OCI-LY1 (cell line): Measurements from ENCODE around the gene SLC17A4.

ENCODE experiments used
- H2AFZ ChIP-seq: fragments of 200-600 bp; sonication (generic), shearing (Covaris generic); 2 replicates; pipeline ENCODE4 v1.6.0; 2014; ENCODE audit warnings: antibody characterized with exemption, mild to moderate bottlenecking, low read length
- H3F3A ChIP-seq: fragments of 200-600 bp; sonication (generic), shearing (Covaris generic); 2 replicates; pipeline ENCODE4 v1.6.0; 2014; ENCODE audit warnings: mild to moderate bottlenecking, antibody characterized with exemption, low read length, moderate library complexity; ENCODE audit not compliant: insufficient read depth
- H3K27ac ChIP-seq: fragments of 200-600 bp; sonication (generic); 2 replicates; pipeline ENCODE4 v1.5.1; 2014; ENCODE audit warnings: low read length, mixed run types, mild to moderate bottlenecking, low read depth; ENCODE audit not compliant: poor library complexity, severe bottlenecking
- H3K27me3 ChIP-seq: fragments of 200-600 bp; sonication (generic); 2 replicates; pipeline ENCODE4 v1.6.0; 2014; ENCODE audit warnings: antibody characterized with exemption, mild to moderate bottlenecking, low read length, moderate library complexity; ENCODE audit not compliant: insufficient read depth
- H3K36me3 ChIP-seq: fragments of 200-600 bp; sonication (generic); 2 replicates; pipeline ENCODE4 v1.6.1; 2014; ENCODE audit warnings: mild to moderate bottlenecking, antibody characterized with exemption, low read length, moderate library complexity, mixed read lengths; ENCODE audit not compliant: insufficient read depth
- H3K4me1 ChIP-seq: fragments of 200-600 bp; sonication (generic); 2 replicates; pipeline ENCODE4 v1.5.1; 2014; ENCODE audit warnings: mild to moderate bottlenecking, low read length, moderate library complexity; ENCODE audit not compliant: insufficient read depth, severe bottlenecking
- H3K4me2 ChIP-seq: fragments of 200-600 bp; sonication (generic), shearing (Covaris generic); 2 replicates; pipeline ENCODE4 v1.6.1; 2014; ENCODE audit warnings: low read length
- H3K4me3 ChIP-seq: fragments of 200-600 bp; sonication (generic); 2 replicates; pipeline ENCODE4 v1.5.1; 2014; ENCODE audit warnings: low read length, low read depth, mild to moderate bottlenecking, mixed read lengths; ENCODE audit not compliant: poor library complexity, severe bottlenecking
- H3K79me2 ChIP-seq: fragments of 200-600 bp; shearing (Covaris generic); 2 replicates; pipeline ENCODE4 v1.6.1; 2016; ENCODE audit warnings: mixed run types, low read length, mixed read lengths; ENCODE audit not compliant: insufficient read depth
- H3K9ac ChIP-seq: fragments of 200-600 bp; sonication (generic), shearing (Covaris generic); 2 replicates; pipeline ENCODE4 v1.6.1; 2014; ENCODE audit warnings: mild to moderate bottlenecking, low read length, mixed read lengths
- H3K9me2 ChIP-seq: fragments of 200-600 bp; sonication (generic), shearing (Covaris generic); 2 replicates; pipeline ENCODE4 v1.6.1; 2014; ENCODE audit warnings: low read depth, mild to moderate bottlenecking, low read length, mixed read lengths
- H3K9me3 ChIP-seq: fragments of 200-600 bp; shearing (Covaris generic); 2 replicates; pipeline ENCODE4 v1.6.1; 2014; ENCODE audit warnings: low read length, mixed read lengths
- H4K20me1 ChIP-seq: fragments of 200-600 bp; sonication (generic), shearing (Covaris generic); 2 replicates; pipeline ENCODE4 v1.6.0; 2016; ENCODE audit warnings: mild to moderate bottlenecking, low read length; ENCODE audit not compliant: insufficient read depth
- CTCF ChIP-seq: fragments of 200-600 bp; sonication (generic), shearing (Covaris generic); IDR thresholded peaks from 2 replicates; pipeline ENCODE4 v1.5.1; 2017; ENCODE audit warnings: mild to moderate bottlenecking, antibody characterized with exemption, low read length, moderate library complexity, mixed read lengths
- EZH2 ChIP-seq: fragments of 200-600 bp; sonication (generic), shearing (Covaris generic); IDR thresholded peaks from 2 replicates; pipeline ENCODE4 v1.8.0; 2017; ENCODE audit warnings: borderline replicate concordance, mixed run types, mild to moderate bottlenecking, antibody characterized with exemption, low read length, moderate library complexity, mixed read lengths

The SLC17A4 gene

DNA sequence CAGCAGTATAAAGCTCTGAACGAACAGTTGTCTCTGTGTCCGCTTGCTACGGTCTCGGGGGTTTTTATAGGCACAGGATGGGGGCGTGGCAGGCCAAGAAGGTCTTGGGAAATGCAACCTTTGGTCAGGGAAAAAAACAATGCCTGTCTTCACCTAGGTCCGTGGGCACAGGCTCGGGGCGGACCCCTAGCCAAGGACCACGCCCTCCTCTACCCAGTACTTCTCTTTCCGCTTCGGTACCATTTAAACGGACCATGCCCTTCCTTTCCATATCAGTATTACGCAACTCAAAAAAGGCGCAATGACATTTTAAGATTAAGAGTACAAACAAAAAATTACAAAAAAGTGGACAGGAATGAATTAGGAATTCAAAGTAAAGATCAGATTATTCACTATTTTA, 44.3 kb upstream of the SLC17A4 start:
- no peaks in the 10 kb centered on the region for H3K36me3 ChIP-seq
- H3K4me1 ChIP-seq, result no peaks in the 10 kb centered on the region
- H3F3A ChIP-seq, result no peaks in the 10 kb centered on the region
- H3K27ac ChIP-seq, result no peak overlapping the region
- H3K9me3 ChIP-seq, result no peaks in the 10 kb centered on the region
- no peaks in the 10 kb centered on the region for H4K20me1 ChIP-seq
- no peak overlapping the region for H3K4me3 ChIP-seq
- H3K79me2 ChIP-seq, result no peaks in the 10 kb centered on the region
- H3K9ac ChIP-seq, result no peak overlapping the region
- H3K9me2 ChIP-seq, result no peaks in the 10 kb centered on the region
- no peaks in the 10 kb centered on the region for H3K27me3 ChIP-seq
- TF ChIP-seq CTCF (no peak), EZH2 (no peak)
- no peak overlapping the region for H2AFZ ChIP-seq
- no peak overlapping the region for H3K4me2 ChIP-seq

GRCh38 chr6:25713824-25714223, 40.7 kb upstream of the SLC17A4 start:
- H3K36me3 ChIP-seq, result no peaks in the 10 kb centered on the region
- no peaks in the 10 kb centered on the region for H3K27me3 ChIP-seq
- TF ChIP-seq EZH2 (no peak), CTCF (no peak)
- H3K9me3 ChIP-seq, result no peaks in the 10 kb centered on the region
- no peak overlapping the region for H3K9ac ChIP-seq
- H3K9me2 ChIP-seq, result no peaks in the 10 kb centered on the region
- no peaks in the 10 kb centered on the region for H3K79me2 ChIP-seq
- no peaks in the 10 kb centered on the region for H4K20me1 ChIP-seq
- H3K27ac ChIP-seq, result no peak overlapping the region
- H3F3A ChIP-seq, result no peaks in the 10 kb centered on the region
- no peak overlapping the region for H2AFZ ChIP-seq
- H3K4me3 ChIP-seq, result no peak overlapping the region
- no peak overlapping the region for H3K4me2 ChIP-seq
- no peaks in the 10 kb centered on the region for H3K4me1 ChIP-seq

DNA sequence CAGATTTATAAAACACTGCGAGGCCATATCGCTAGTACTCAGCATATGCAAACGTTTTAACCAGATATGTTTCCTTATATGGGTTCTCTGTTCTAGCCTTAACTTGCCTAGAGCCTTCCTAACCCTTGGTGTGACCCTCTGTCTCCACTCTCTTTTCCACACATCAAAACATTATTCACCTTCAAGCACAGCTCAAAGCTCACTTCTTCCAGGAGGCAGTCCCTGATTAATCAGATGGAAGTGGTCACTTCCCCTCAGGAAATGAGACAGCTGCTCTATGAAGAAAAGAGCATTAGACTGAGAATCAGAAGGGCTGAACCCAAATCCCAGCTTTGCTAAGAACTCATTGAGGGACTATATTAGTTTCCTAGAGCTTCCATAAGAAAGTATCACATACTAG, 39.8 kb upstream of the SLC17A4 start:
- H3K4me2 ChIP-seq, result no peak overlapping the region
- H3K27me3 ChIP-seq, result no peaks in the 10 kb centered on the region
- no peaks in the 10 kb centered on the region for H4K20me1 ChIP-seq
- H2AFZ ChIP-seq, result no peak overlapping the region
- no peaks in the 10 kb centered on the region for H3F3A ChIP-seq
- no peaks in the 10 kb centered on the region for H3K4me1 ChIP-seq
- H3K9ac ChIP-seq, result no peak overlapping the region
- H3K9me3 ChIP-seq, result no peaks in the 10 kb centered on the region
- H3K4me3 ChIP-seq, result no peak overlapping the region
- TF ChIP-seq EZH2, result no peak
- TF ChIP-seq CTCF, result no peak
- H3K79me2 ChIP-seq, result no peaks in the 10 kb centered on the region
- H3K27ac ChIP-seq, result no peak overlapping the region
- H3K36me3 ChIP-seq, result no peaks in the 10 kb centered on the region
- no peaks in the 10 kb centered on the region for H3K9me2 ChIP-seq
